Measurements from ENCODE around the gene PTPRT. TPM values are rescaled to one million over a fixed set of nuclear protein-coding genes. Genes with fewer than 3 reads are reported as not detected.

The PTPRT gene
- total RNA-seq, 1 experiment from 2014 or later: not detected

- TF ChIP-seq CTCF (conservative IDR thresholded peaks at IDR 0.05; ENCODE audit: low read depth, low read length) (no peak), EZH2 (IDR thresholded peaks at IDR 0.05; ENCODE audit: borderline replicate concordance, low read depth, low read length, poor library complexity, severe bottlenecking) (no peak)
- Histone ChIP-seq H3K9me3 (ENCODE audit: low read depth, low read length, poor library complexity, severe bottlenecking) (no peaks in the 10 kb centered on the region), H3K27ac (ENCODE audit: low read depth, low read length, poor library complexity, severe bottlenecking) (no peak overlapping the region), H3K4me1 (ENCODE audit: insufficient read depth, low read length, poor library complexity, severe bottlenecking) (no peaks in the 10 kb centered on the region), H3K4me3 (ENCODE audit: low read depth, low read length, poor library complexity, severe bottlenecking) (no peak overlapping the region), H3K27me3 (replicated peaks; ENCODE audit: insufficient read depth, low read depth, low read length, poor library complexity) (peaks cover 6% of the 10 kb centered on the region), H3K36me3 (ENCODE audit: insufficient read depth, low read length, poor library complexity, severe bottlenecking) (no peaks in the 10 kb centered on the region)
- no TSS peak for BruUV-seq (replicated peaks)
- intact Hi-C loops (cut with micrococcal nuclease; ENCODE audit: unreplicated experiment): no loop called here
- no peak for DNase-seq (ENCODE audit: low spot score)
- POLR2A ChIA-PET (ENCODE audit: low non-redundant PET): no interaction called here
- CTCF ChIA-PET: no interaction called here
These were observed 1087.7 kb downstream of the PTPRT start for GRCh38 chr20:42102000-42102399.

DNA sequence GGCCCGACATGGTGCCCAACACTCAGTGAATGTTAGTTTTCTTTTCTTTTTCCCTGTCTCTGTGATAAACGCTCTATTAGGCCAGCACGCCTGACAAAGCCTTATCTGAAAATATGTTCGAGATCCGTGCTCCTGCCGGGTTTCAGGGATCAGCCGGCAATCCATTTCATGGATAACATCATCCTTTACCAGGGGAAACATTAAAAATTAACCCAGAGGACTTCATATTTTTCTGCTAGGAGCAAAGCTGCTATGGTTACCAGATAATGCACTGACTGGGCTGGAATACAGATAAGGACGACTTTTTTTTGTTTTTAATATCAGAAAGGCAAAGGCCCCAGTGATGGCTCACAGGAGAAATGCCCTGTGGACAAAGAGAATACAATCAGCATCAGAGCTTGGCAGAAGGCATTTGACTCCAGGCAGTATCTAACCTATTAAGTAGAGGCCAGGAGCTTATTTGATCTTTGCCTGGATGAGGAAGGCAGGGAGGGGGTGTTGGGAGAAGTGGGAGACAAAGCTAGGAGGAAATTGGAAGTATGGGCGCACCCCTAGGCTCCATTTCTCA lies 1089.5 kb downstream of the PTPRT start:
- peaks cover 6% of the 10 kb centered on the region for H3K27me3 ChIP-seq (replicated peaks; ENCODE audit: insufficient read depth, low read depth, low read length, poor library complexity)
- H3K36me3 ChIP-seq (ENCODE audit: insufficient read depth, low read length, poor library complexity, severe bottlenecking): no peaks in the 10 kb centered on the region
- intact Hi-C loops (cut with micrococcal nuclease; ENCODE audit: unreplicated experiment): no loop called here
- POLR2A ChIA-PET (ENCODE audit: low non-redundant PET): no interaction called here
- no peaks in the 10 kb centered on the region for H3K4me1 ChIP-seq (ENCODE audit: insufficient read depth, low read length, poor library complexity, severe bottlenecking)
- no peaks in the 10 kb centered on the region for H3K9me3 ChIP-seq (ENCODE audit: low read depth, low read length, poor library complexity, severe bottlenecking)
- no peak overlapping the region for H3K27ac ChIP-seq (ENCODE audit: low read depth, low read length, poor library complexity, severe bottlenecking)
- H3K4me3 ChIP-seq (ENCODE audit: low read depth, low read length, poor library complexity, severe bottlenecking): no peak overlapping the region
- TF ChIP-seq CTCF (conservative IDR thresholded peaks at IDR 0.05; ENCODE audit: low read depth, low read length): no peak
- no TSS peak for BruUV-seq (replicated peaks)
- CTCF ChIA-PET: no interaction called here
- no peak for DNase-seq (ENCODE audit: low spot score)

DNA sequence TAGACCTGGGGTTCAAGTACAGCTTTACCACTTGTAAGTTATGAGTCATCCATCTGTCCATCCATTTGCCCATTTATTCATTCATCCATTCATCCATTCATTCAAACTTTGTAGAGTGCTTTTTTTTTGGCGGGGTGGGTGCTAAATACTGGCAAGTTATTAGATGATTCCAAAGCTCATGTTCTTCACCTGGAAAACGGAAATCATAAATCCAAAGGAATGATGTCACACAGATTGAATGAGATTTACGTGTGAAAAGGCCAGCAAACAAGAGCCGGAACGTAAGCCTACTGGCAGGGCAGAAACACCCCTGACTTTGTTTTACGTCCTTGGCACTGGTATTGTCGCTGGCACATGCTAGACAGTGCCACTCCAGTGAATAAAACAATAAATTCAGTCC lies 1090.6 kb downstream of the PTPRT start:
- intact Hi-C loops (cut with micrococcal nuclease; ENCODE audit: unreplicated experiment): no loop called here
- no peak overlapping the region for H3K4me3 ChIP-seq (ENCODE audit: low read depth, low read length, poor library complexity, severe bottlenecking)
- POLR2A ChIA-PET (ENCODE audit: low non-redundant PET): no interaction called here
- no peak overlapping the region for H3K27ac ChIP-seq (ENCODE audit: low read depth, low read length, poor library complexity, severe bottlenecking)
- no TSS peak for BruUV-seq (replicated peaks)
- no peak for DNase-seq (ENCODE audit: low spot score)
- H3K9me3 ChIP-seq (ENCODE audit: low read depth, low read length, poor library complexity, severe bottlenecking): no peaks in the 10 kb centered on the region
- no peaks in the 10 kb centered on the region for H3K36me3 ChIP-seq (ENCODE audit: insufficient read depth, low read length, poor library complexity, severe bottlenecking)
- no peaks in the 10 kb centered on the region for H3K4me1 ChIP-seq (ENCODE audit: insufficient read depth, low read length, poor library complexity, severe bottlenecking)
- CTCF ChIA-PET: no interaction called here
- TF ChIP-seq EZH2 (IDR thresholded peaks at IDR 0.05; ENCODE audit: borderline replicate concordance, low read depth, low read length, poor library complexity, severe bottlenecking): no peak
- no peak for TF ChIP-seq CTCF (conservative IDR thresholded peaks at IDR 0.05; ENCODE audit: low read depth, low read length)
- H3K27me3 ChIP-seq (replicated peaks; ENCODE audit: insufficient read depth, low read depth, low read length, poor library complexity): peaks cover 6% of the 10 kb centered on the region
